Esophagus squamous epithelium (tissue), 4 donors: ENCODE measurements around the gene REP15.

Experiments
- CTCF ChIP-seq, 6 experiments: fragments of 450-650 bp in 4 of 6; fragments of 200-600 bp in 2 of 6; sonication (generic) in 2 of 6; IDR thresholded peaks; one replicate each; pipeline ENCODE4 v1.5.1; 2016 to 2019; ENCODE audit warnings: antibody characterized with exemption in 6 of 6, mild to moderate bottlenecking in 4 of 6, moderate library complexity in 4 of 6
- POLR2A ChIP-seq, 4 donors: fragments of 450-650 bp; IDR thresholded peaks; one replicate each; pipeline ENCODE4 v1.6.1; 2017; ENCODE audit warnings: antibody characterized with exemption in 4 of 4, mild to moderate bottlenecking in 4 of 4, moderate library complexity in 3 of 4

GRCh38 chr12:27653661-27654060 is 42.6 kb upstream of the REP15 start:
- no peak for TF ChIP-seq CTCF (IDR thresholded peaks at IDR 0.05)
- no peak for TF ChIP-seq POLR2A (IDR thresholded peaks at IDR 0.05)
